Uterus (tissue), 4 donors: ENCODE results near the gene ISX. TPM values are rescaled to one million over a fixed set of nuclear protein-coding genes. Genes with fewer than 3 reads are reported as not detected.

Experiments used
- DNase-seq, 2 donors: peaks; one replicate each; pipeline ENCODE4 v3.0.0-alpha.2; 2019 to 2020
- H3K27ac ChIP-seq, 2 donors: fragments of 200-600 bp; sonication (generic); 1 replicate in 1 of 2; 2 replicates in 1 of 2; pipeline ENCODE4 v1.5.1; 2016 to 2018
- H3K27me3 ChIP-seq, 2 donors: fragments of 200-600 bp; sonication (generic); one replicate each; pipeline ENCODE4 v1.5.1; 2018 to 2019; ENCODE audit warnings: control low read depth in 1 of 2
- H3K36me3 ChIP-seq, 2 donors: fragments of 200-600 bp; sonication (generic); one replicate each; pipeline ENCODE4 v1.5.1; 2019; ENCODE audit warnings: control low read depth in 1 of 2
- H3K4me1 ChIP-seq, 2 donors: fragments of 200-600 bp; sonication (generic); one replicate each; pipeline ENCODE4 v1.5.1; 2018 to 2019; ENCODE audit warnings: control low read depth in 1 of 2
- H3K4me3 ChIP-seq, 2 donors: fragments of 200-600 bp; sonication (generic); 1 replicate in 1 of 2; 2 replicates in 1 of 2; pipeline ENCODE4 v1.5.1; 2018 to 2019; ENCODE audit warnings: mild to moderate bottlenecking in 1 of 2
- H3K9me3 ChIP-seq, 2 donors: fragments of 200-600 bp; sonication (generic); one replicate each; pipeline ENCODE4 v1.5.1; 2019; ENCODE audit warnings: control low read depth in 1 of 2
- POLR2A ChIP-seq, 2 donors: fragments of 450-650 bp; IDR thresholded peaks; one replicate each; pipeline ENCODE4 v1.6.1; 2016; ENCODE audit warnings: antibody characterized with exemption in 2 of 2, mild to moderate bottlenecking in 1 of 2, moderate library complexity in 1 of 2
- intact Hi-C: fragments of 100-400 bp; cut with DNase I; formaldehyde crosslinking; loops from one replicate; pipeline ENCODE4 v1.15.1; 2023; ENCODE audit warnings: low total_unique reads
- total RNA-seq, 4 donors: library from RNA; depleted of rRNA in 3 of 4; stranded (reverse); fragments of >200 nt in 3 of 4; gene quantifications; one replicate each; pipeline versions ENCODE4 v1.1.0 to v1.2.4, GENCODE V29; 2014 to 2023
- TF ChIP-seq, protein P1 (sequence below), 4 experiments: fragments of 200-600 bp in 2 of 4; fragments of 450-650 bp in 2 of 4; sonication (generic) in 2 of 4; IDR thresholded peaks; one replicate each; pipeline ENCODE4 v1.5.1; 2016 to 2019; ENCODE audit warnings: antibody characterized with exemption in 4 of 4, mild to moderate bottlenecking in 2 of 4, moderate library complexity in 1 of 4
- donor health status: DM: yes; HTN: yes; CAD: no.

ISX gene
- total RNA-seq, 4 donors from 2014 or later, result under 0.01 TPM; not detected in 3

DNA sequence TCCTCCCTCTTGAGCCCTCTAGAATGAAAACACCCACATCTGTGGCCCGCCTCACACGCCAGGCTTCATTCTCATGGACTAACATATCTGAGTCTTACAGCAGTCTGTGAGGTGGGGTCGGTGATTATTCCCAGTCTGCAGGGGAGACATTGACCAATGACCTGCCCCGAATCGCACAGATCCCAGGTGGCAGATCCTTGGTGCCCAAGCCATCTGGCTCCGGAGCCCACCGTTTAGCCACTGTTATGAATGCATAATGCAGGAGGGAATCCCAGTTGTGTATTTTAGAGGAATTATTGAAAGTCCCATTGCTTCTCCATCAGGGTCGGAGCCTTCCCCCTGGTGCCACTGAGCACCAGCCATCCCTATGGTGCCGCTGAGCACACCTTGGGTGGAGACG, 47.4 kb downstream of the ISX start:
- H3K4me1 ChIP-seq, result no peaks in the 10 kb centered on the region
- no peaks in the 10 kb centered on the region for H3K27me3 ChIP-seq
- intact Hi-C loops, result no loop called here
- no peaks in the 10 kb centered on the region for H3K36me3 ChIP-seq
- H3K27ac ChIP-seq, result no peak overlapping the region
- H3K9me3 ChIP-seq, result no peaks in the 10 kb centered on the region
- DNase-seq, result no peak
- TF ChIP-seq, protein P1, sequence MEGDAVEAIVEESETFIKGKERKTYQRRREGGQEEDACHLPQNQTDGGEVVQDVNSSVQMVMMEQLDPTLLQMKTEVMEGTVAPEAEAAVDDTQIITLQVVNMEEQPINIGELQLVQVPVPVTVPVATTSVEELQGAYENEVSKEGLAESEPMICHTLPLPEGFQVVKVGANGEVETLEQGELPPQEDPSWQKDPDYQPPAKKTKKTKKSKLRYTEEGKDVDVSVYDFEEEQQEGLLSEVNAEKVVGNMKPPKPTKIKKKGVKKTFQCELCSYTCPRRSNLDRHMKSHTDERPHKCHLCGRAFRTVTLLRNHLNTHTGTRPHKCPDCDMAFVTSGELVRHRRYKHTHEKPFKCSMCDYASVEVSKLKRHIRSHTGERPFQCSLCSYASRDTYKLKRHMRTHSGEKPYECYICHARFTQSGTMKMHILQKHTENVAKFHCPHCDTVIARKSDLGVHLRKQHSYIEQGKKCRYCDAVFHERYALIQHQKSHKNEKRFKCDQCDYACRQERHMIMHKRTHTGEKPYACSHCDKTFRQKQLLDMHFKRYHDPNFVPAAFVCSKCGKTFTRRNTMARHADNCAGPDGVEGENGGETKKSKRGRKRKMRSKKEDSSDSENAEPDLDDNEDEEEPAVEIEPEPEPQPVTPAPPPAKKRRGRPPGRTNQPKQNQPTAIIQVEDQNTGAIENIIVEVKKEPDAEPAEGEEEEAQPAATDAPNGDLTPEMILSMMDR (IDR thresholded peaks at IDR 0.05), result no peak
- no peak for TF ChIP-seq POLR2A (IDR thresholded peaks at IDR 0.05)
- H3K4me3 ChIP-seq, result no peak overlapping the region

DNA sequence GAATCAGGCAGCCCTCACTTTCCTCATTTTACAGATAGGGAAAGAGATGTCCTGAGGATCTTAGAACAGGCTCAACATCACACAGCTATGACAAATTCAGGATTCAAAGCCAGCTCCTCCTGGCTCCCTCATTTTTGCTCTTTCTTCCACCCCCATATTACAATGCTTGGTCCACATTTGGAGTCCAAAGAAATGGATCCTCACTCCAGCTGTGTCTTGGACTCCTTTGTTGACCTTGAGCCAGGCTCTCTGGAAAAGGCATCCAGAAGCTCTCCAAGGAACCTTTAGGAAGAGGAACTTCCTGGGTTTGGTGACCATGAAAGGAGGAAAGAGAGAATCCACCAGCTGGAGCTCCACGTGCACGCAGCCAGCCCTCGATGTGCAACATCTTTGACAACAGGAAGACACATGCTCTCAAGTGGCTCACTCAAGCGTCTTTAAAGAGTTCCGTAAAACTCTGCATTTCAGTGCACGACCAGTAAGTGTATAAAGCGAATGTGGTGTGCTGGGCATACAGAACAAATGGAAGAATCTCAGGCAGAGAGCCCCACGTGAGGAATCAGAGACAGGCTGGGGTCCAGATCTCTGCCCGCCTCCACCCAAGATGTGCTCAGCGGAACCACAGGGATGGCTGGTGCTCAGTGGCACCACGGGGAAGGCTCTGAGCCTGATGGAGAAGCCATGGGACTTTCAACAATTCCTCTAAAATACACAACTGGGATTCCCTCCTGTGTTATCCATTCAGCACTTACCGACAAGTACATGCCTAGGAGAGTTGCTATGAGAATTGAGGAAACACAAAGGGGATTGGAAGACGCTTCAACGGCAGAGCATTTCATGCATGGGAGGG, 48.4 kb downstream of the ISX start:
- Histone ChIP-seq H3K4me3 (no peak overlapping the region), H3K9me3 (no peaks in the 10 kb centered on the region), H3K4me1 (no peaks in the 10 kb centered on the region), H3K27ac (no peak overlapping the region), H3K27me3 (no peaks in the 10 kb centered on the region), H3K36me3 (no peaks in the 10 kb centered on the region)
- DNase-seq, result no peak
- intact Hi-C loops, result no loop called here
- no peak for TF ChIP-seq POLR2A (IDR thresholded peaks at IDR 0.05)
- TF ChIP-seq, protein P1 (IDR thresholded peaks at IDR 0.05), result no peak

- H3K27me3 ChIP-seq, result no peaks in the 10 kb centered on the region
- intact Hi-C loops, result no loop called here
- H3K36me3 ChIP-seq, result no peaks in the 10 kb centered on the region
- H3K4me1 ChIP-seq, result no peaks in the 10 kb centered on the region
- no peak overlapping the region for H3K4me3 ChIP-seq
- DNase-seq, result no peak
- H3K9me3 ChIP-seq, result no peaks in the 10 kb centered on the region
- TF ChIP-seq, protein P1 (IDR thresholded peaks at IDR 0.05), result no peak
- no peak for TF ChIP-seq POLR2A (IDR thresholded peaks at IDR 0.05)
- no peak overlapping the region for H3K27ac ChIP-seq
Observed at GRCh38 chr22:35115515-35115914, 49.6 kb downstream of the ISX start.

- Histone ChIP-seq H3K9me3 (no peaks in the 10 kb centered on the region), H3K27me3 (no peaks in the 10 kb centered on the region), H3K27ac (no peak overlapping the region), H3K36me3 (no peaks in the 10 kb centered on the region), H3K4me1 (no peaks in the 10 kb centered on the region), H3K4me3 (no peak overlapping the region)
- DNase-seq, result no peak
- intact Hi-C loops, result no loop called here
- TF ChIP-seq, protein P1 (IDR thresholded peaks at IDR 0.05), result no peak
- TF ChIP-seq POLR2A (IDR thresholded peaks at IDR 0.05), result no peak
Observed at GRCh38 chr22:35116269-35116668, 50.3 kb downstream of the ISX start.

DNA sequence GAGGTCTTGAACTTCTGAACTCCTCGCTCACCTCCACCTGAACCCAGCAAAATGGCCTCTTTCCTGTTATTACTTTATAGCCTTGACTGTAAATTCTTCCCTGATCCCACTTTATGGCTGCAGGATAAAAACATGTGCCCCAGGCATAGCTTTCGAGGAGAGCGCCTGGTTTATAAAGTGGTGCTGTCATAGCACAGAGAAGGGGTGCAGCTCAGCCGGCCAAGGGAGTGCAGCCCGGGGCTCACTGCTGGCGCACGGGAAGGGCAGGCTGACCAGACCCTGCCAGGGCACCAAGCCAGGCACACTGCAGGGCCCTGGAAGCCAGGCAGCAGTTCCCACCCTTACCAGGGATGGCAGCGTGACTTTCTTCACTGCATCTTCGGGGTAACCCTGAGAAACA, 50.9 kb downstream of the ISX start:
- Histone ChIP-seq H3K9me3 (no peaks in the 10 kb centered on the region), H3K27ac (no peak overlapping the region), H3K27me3 (no peaks in the 10 kb centered on the region), H3K4me3 (no peak overlapping the region), H3K36me3 (no peaks in the 10 kb centered on the region), H3K4me1 (no peaks in the 10 kb centered on the region)
- DNase-seq, result no peak
- TF ChIP-seq, protein P1 (IDR thresholded peaks at IDR 0.05), result no peak
- no peak for TF ChIP-seq POLR2A (IDR thresholded peaks at IDR 0.05)
- intact Hi-C loops, result no loop called here
